Activated CD4-positive, alpha-beta T cell treated with anti-CD3 and anti-CD28 coated beads, Interleukin-2, amount 50 U/mL, for 1 hour (primary cell): ENCODE measurements around the gene TMEM14A.
"Not testable (repeated sequence)": the region's sequence is repeated elsewhere in the genome, so short reads cannot be mapped to it uniquely, and the experiment has no call there.

ENCODE experiments used
- DNase-seq: peaks from one replicate; pipeline ENCODE4 v3.0.0-alpha.2; 2020

Gene TMEM14A

DNA sequence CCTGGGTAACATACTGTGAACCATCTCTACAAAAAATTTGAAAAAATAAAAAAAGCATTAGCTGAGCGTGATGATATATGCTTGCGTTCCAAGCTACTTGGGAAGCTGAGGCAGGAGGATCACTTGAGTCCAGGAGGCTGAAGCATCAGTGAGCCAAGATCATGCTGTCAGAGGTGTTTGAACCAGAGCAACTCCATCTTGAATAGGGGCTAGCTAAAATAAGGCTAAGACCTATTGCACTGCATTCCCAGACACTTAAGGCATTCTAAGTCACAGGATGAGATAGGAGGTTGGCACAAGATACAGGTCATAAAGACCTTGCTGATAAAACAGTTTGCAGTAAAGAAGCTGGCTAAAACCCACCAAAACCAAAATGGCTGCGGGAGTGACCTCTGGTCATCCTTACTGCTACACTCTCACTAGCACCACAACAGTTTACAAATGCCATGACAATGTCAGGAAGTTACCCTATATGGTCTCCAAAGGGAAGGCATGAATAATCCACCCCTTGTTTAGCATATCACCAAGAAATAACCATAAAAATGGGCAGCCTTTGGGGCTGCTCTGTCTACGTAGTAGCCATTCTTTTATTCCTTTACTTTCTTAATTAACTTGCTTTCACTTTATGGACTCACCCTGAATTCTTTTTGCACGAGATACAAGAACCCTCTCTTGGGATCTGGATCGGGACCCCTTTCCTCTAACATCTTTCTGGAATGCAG lies 34.0 kb downstream of the TMEM14A start:
- DNase-seq, result not testable (repeated sequence)

DNA sequence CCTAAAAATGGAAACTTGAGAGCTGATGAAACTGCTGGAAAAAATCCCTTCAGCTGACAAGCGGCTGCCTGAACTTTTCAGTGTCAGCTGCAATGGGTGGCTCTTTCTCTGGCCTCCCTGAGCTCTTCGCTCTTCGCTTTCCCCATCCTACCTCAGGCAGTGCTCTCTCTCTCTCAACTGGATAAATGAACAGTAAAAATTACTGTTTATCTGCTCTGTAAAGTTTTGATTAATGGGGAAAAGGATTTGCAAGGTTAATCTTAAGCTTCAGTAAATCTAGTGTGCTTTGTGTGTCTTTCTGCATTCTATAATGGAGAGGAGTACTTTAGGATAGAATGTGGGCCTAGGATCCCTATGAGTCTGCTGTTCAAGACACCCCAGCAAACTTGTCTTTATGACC lies 35.1 kb downstream of the TMEM14A start:
- no peak for DNase-seq

DNA sequence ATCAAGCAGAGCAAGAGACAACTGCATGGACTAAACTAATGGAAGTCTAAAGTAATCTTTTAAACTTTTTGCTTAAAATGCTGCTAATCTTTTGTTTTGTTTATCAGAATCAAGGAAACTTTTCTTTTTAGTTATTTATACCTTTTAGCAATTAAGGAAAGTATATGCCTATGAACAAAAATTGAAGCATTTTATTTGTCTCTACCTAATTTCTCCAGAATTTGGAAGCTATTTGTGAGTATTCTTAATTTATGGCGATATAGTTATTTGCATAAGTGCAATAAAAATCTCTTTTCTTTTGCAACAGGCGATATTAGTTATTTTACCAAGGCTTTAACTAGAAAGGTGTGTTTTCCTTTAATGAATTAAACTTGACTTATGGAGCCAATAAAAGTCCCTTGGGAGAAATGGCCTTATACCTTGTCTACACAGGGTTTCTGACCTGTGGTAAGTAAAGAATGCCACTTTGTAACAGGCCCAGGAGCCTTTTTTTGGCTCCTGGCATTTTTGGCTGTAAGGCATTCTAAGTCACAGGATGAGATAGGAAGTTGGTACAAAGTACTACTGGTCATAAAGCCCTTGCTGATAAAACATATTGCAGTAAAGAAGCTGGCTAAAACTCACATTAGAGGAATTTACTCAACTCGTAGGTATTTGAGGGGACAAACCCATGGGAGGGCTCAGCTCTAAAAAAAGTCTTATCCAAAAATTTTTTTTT lies 37.2 kb downstream of the TMEM14A start:
- DNase-seq, result no peak

DNA sequence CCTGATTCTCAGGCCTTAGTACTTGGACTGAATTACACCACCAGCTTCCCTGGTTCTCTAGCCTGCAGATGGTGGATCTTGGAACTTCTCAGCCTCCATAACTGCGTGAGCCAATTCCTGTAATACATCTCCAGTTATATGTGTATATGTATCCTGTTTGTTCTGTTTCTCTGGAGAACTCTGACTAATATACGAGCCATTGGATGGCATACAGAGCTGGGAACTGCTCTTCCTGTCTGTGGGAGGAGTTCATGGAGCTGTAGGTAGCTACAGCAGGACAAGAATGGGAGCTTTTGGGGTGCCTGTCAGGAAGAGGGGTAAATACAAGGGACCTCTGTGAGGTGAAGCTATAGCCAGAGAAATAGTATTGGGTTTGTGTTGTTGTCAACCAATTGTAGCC lies 41.2 kb downstream of the TMEM14A start:
- DNase-seq, result no peak

DNA sequence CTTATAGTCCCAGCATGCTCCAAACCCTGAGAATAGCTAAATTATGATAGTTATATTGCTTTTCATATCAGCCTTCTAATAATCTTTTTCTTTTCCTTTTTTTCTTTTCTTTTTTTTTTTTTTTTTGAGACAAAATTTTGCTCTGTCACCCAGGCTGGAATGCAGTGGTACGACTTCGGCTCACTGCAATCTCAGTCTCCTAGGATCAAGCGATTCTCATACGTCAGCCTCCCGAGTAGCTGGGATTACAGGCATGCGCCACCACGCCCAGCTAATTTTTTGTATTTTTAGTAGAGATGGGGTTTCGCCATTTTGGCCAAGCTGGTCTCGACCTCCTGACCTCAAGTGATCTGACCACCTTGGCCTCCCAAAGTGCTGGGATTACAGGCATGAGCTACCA lies 43.8 kb downstream of the TMEM14A start:
- not testable (repeated sequence) for DNase-seq

DNA sequence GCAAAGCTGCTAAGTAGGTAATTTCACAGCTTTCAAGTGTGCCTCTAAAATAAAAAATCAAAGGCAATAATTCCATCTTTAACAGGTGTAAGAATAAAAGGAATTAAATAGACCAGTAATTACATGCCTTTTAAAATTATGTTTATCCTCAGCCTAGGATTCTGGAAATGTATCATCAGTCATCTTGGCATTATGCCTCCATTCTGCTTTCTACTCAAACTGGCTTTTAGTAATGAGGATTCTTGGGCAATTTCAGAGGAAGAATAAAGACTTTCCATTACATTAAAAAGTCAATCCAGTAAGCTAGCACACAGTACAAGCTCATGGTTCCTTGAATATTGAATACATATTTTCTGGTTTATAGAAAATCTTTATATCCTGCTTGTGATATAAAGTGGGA lies 47.6 kb downstream of the TMEM14A start:
- DNase-seq, result no peak

DNA sequence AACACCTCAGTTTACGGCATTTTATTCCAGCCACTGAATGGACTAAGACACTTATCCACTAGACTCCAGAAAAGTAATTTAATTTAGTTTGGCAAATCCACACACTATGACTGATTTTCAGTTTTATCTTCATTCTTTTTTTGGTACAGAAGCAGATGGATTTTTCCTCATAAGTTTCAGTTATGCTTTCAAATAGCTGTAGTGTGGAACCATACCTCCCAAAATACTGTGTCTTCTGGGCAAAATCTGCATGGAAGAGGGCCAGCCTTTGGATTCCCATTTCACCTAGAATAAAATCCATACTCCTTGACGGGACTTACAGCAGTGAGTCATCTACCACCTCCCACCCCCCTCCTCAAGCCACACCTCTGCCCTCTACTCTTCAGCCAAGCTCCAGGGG lies 49.4 kb downstream of the TMEM14A start:
- no peak for DNase-seq

DNA sequence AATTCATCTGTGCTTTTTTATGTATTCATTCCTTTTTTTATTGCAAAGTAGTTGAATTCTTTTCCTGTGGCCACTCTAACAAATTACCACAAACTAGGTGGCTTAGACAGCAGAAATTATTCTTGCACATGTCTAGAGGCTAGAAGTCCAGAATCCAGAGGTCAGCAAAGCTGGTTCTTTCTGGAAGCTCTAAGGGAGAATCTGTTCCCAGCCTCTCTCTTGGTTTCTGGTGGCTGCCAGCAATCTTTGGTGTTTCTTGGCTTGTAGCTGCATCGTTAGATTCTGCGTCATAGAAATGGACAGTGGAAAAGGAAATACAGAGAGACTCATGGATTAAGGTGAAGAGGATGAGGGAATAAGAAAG lies 53.1 kb downstream of the TMEM14A start:
- no peak for DNase-seq

DNA sequence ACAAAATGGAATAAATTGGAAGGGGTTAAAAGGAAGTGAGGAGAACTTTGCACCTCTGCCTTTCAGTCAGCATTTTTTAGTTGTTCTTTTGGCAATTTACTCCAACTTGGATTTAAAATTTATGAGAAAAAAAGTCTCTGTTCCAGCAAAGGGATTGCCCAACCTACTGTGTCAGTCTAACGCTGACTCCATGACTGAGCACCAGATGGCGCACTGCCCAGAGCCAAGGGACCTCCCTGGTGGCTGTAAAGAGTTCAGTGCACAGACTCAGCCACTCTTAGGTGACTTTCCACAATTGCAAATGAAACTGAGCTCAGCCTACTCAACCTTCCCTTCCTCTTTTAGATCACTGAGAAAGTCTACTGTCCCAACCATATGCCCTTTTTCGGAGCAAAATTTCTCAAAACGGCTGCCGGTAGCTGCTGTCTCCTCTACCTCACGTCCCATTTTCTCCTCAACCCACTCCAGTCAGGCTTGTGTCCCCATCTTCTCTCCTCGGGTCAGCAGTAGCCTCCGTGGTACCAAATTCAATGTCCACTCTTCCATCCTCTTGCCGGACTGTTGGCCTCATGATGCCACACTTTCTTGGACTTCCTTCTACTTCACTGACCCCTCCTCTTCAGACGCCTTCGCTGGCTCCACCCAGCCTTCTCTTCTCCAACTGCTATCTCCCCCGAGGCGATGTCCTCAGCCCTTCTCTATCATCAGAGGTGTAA lies 53.7 kb downstream of the TMEM14A start:
- peak; percentile 46 for DNase-seq

DNA sequence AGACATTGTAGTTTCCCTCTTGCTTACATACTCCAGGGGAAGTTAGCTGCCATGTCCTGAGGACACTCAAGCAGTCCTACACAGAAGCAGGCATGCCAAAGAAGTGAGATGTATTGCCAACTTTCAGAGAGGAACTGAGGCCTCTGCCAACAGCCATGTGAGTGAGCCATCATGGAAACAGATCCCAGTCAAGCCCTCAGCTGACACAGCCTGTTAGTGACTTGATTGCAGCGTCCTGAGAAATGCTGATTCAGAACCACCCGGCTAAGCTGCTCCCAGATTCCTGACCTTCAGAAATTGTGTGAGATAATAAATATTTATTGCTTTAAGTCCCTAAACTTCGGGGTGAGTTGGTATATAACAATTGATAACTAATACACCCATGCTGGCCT lies 54.2 kb downstream of the TMEM14A start:
- DNase-seq, result no peak

DNA sequence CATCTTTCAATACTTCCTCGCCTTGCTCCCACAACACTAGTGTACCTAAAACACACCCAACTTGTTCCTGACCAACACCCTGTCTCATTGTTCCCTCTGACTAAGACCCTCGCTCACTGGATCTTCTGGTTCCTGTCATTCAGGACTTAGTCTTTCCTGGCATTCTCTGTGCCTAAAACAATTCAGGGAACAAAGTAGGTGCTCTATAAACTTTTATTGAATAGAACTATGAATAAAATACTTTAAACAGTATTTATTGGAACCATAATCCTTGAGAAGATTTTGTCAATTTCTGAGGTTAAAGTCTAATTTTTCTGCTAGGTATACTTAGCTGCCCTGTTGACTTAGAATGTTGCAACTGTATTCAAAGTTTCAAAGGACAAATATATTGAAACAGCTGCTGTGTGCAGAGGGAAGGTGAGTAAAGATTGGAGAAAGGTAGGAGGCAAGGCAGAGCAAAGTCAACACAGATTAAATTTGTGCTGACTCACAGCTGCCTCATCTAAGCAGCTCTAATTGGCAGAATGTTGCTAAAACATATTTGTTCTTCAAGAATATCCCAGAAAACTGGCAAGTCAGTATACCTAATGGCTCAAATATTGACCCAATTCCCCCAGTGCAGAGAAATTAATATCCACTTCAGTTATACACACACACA lies 54.8 kb downstream of the TMEM14A start:
- DNase-seq, result no peak

DNA sequence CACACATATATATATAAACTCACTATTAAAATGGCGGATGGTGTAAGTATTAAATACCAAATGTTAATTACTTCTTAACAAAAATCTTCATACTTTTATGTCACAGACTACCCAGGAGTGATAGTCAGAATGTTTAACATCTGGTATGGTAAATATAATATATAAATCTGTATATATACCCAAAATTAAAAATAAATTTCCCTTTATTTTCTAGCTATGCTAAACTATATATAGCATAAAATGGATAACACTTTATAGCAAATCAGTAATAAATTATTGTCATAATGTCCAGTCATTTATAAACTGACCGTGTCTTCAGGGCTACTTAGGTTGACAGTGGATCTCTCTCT lies 55.3 kb downstream of the TMEM14A start:
- no peak for DNase-seq

DNA sequence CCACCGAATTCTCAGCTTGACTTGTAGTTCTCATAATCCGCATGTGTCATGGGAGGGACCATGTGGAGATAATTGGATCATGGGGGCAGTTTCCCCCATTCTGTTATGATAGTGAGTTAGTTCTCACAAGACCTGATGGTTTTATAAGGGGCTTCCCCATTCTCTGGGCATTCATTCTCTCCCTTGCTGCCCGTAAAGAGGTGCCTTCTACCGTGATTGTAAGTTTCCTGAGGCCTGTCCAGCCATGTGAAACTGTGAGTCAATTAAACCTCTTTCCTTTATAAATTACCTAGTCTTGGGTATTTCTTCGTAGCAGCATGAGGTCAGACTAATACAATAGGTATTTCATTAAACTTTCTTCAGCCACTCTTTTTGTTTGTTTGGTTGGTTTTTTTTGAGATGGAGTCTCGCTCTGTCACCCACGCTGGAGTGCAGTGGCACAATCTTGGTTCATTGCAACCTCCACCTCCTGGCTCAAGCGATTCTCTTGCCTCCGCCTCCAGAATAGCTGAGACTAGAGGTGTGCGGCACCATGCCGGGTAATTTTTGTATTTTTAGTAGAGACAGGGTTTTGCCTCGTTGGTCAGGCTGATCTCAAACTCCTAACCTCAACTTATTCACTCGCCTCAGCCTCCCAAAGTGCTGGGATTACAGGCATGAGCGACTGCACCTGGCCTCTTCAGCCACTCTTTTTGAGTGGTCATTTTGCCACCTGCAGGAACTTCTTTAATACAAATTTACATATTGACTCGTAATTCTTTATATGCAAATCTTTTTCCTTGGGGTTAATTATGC lies 56.0 kb downstream of the TMEM14A start:
- DNase-seq, result no peak

DNA sequence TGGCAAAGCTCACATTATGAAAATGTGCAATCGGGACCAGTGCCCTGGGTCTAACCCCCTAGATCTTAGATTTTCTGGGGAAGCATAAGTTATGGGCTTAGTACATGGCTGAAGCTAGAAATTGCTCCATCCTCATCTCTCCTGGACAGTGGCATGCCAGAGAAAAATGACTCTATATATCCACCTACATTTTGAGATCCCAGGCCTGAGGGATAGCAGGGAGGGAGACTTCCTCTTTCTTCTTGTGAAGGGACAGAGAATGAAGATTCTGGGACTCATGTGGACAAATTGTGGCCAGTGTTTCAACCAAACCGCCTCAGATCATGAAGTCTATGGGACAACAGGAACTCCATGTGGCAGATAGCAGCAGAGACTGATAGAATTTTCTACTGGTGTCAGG lies 57.0 kb downstream of the TMEM14A start:
- DNase-seq, result no peak

DNA sequence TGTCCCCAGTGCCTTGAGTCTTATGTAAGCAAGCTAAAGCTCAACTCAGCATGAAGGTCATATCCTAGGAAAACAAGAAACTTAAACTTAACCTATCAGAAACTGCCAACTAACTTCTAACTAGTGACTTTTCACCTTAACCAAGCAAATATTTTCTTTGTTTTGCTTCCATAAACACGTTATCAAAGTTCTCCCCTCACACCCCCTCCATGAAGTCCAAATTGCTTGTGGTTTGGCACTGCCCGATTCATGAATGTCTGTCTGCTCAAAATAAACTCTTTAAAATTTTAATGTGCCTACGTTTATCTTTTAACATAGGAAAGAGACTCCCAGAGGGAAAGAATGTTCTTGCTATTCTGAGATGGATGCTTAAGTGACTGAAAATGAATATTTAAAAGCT lies 57.5 kb downstream of the TMEM14A start:
- DNase-seq, result no peak

DNA sequence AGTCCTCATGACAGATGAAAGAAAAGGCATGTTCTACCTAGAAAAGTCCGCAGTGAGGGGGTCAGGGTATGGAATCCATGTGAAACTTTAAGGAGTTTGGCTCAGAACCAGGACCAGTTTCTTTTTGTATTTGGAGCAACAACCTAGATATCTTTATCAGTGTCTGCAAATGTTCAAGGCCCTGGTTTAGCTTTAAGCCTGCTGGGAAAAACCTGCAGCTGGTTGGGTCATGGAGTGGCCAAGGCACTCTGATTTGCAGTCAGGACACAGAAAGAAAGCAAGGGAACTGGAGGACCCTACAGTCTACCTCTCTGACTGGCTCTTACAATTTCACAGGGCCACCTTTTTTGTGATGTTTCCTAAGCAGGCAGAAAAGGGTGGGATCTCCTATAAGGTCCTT lies 58.7 kb downstream of the TMEM14A start:
- DNase-seq, result no peak

DNA sequence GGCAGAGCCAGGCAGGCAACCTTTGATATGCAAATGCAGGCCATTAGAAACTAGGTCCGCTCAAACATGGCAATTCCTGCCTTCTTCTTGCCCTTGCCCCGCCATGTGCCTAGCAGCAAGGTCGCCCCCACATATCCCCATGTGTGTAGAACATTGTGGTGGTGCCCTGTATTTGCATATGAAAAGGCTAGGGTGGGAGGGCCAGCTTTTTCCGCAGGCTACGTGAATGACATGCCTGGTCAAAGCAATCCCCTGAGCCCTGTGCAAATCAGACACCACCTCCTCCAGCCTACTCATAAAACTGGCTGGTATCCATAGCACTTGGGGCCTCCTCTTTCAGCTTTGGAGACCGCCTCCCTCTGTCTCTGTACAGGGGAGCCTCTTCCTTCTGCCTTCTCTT lies 60.8 kb downstream of the TMEM14A start:
- DNase-seq, result no peak

DNA sequence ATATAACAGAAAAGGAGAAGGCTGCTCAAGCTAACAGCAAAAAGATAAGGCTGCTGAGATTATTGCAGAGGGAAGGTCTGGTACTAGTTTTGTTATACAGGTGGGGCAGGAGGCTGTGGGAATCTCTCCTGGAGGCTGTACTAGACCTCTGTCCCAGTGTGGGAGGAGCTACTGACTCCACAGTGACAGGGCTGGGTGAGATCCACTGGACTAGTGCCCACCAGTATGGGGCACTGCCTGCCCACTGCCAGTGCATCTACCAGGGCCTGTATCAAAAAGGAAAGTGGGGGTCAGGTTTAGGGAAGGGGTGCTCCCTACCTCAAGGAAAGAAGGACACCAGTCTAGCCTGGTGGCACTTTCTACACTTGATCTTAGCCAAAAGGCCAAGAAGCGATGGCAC lies 62.3 kb downstream of the TMEM14A start:
- no peak for DNase-seq

DNA sequence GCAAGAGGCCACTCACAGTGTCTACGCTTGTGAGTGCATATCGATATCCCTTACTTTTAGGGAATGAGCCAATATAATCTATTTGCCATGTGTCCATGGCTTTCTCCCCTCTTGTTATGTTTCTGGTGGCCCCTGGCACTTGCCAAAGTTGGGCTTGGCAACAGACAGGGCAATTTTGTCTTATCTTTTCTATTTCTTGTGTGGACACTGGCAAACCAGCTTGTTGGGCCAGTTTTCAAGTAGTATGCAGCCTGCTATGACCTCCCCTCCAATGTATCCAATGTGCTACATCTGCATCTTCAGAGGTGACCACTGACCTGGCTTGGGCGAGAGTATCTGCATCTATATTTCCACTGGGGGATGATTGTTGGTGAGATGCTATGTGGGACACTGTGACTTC lies 63.2 kb downstream of the TMEM14A start:
- no peak for DNase-seq

DNA sequence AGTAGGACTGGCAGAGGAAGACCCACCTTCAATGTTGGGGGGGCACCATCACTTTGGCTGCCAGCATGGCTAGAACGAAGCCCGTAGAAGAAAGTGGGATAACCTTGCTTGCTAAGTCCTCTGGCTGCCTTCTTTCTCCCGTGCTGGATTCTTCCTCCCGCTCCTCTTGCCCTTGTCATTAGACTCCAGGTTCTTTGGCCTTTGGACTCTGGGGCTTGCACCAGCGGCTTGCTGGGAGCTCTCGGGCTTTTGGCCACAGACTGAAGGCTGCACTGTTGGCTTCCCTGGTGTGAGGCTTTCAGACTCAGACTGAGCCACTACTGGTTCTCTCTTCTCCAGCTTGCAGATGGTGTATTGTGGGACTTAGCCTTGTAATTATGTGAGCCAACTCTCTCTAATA lies 64.2 kb downstream of the TMEM14A start:
- no peak for DNase-seq

DNA sequence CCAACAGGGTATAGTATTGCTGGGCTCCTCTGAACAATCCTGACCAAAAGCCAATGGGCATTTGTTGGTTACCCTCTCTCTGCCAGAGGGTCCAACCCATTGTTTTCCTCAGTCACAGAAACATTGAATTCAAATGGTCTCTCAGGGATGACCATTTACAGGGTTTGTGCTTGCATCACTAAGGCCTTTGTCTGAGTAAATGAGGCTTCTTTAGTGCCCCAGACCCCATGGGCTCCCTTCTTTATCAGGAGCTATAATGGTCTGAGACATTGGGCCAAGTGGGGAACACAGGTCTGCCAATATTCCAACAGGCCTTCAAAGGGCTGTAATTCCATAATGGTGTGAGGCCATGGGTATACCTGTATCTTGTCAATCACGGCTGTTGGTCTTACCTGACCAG lies 65.2 kb downstream of the TMEM14A start:
- DNase-seq, result no peak
